NOMO-1 treated with DMSO at 0.1 percent for 48 hours (cell line): ENCODE results near the gene MEIS2.

Source experiments
- DNase-seq: peaks from one replicate; lab custom pipeline; 2025; ENCODE audit not compliant: unreplicated experiment; lab: John Stamatoyannopoulos, UW

Gene MEIS2

DNA sequence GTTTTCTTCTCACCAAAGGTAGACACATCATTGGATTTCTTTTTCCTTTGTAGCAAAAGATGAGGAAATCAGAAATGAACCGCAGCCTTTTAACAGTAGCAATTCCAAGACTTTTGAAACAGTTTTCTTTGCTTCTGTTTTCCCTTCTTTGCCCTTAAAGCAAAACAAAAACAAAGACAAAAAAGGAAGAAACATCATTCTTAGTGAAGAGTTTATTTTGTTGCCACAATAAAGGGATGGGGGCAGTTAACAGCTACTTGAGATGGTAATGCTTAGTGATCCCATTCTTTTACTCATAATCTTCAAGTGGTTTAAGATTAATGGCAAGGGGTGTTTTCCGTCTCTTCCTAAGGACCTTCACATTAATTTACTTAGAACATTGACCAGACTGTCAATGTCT lies 218.8 kb downstream of the MEIS2 start:
- no peak for DNase-seq

DNA sequence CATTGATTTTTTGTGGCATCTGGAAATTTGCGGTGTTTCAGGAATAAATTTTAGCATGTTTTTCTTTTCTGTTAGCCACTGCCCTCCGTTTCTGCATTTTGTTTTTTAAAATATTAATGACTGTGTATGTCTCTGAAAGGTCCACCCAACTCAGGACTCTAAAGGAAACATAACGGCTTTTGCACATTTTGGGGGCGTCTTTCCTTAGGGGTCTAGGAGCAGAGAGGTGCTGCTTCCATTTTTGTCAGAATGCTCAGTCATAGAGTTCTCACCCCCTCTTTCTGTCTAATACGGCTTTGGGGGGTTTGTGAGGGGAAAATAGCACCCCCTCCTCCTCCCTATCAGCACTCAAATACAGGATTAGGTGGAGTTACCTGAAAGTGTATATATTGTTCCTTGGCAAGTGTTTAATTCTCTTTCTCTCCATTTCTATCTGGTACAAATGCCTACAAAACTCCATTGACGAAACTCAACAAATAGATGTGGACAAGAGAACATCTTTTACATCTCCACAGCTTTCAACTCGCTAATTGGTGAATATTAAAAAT lies 219.4 kb downstream of the MEIS2 start:
- no peak for DNase-seq

DNA sequence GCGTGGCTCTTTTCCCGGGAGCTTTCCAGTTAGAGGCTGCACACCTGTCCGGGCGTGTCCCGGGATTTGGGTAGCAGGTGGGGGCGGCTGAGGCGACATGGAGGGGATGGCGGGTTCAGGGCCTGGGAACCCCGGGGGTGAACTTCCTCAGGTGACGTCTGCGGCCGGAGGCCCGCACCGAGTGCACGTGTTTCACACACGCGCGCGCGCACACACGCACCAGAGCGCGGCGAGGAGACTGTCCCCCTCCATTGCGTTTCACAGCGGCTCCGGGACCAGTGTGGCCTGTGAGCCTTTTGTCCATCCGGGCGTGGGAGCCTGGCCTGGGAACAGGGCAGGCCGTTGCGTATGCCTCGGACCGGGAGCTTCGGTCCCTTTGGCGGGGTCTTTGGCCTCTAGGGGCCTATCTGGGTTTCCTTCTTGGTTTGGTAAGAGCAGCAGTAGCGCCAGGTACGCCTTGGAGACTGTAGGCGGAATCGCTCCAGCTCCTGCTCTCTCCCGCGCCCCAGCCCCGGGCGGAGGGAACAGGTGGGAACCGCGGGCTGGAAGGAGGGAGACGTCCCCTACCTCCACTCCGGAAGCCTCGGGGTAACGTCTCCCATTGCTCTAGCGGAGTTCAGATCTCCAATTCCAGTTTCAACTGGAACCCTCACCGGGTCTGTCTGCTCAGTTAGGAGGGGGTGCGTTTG lies 220.0 kb downstream of the MEIS2 start:
- no peak for DNase-seq

DNA sequence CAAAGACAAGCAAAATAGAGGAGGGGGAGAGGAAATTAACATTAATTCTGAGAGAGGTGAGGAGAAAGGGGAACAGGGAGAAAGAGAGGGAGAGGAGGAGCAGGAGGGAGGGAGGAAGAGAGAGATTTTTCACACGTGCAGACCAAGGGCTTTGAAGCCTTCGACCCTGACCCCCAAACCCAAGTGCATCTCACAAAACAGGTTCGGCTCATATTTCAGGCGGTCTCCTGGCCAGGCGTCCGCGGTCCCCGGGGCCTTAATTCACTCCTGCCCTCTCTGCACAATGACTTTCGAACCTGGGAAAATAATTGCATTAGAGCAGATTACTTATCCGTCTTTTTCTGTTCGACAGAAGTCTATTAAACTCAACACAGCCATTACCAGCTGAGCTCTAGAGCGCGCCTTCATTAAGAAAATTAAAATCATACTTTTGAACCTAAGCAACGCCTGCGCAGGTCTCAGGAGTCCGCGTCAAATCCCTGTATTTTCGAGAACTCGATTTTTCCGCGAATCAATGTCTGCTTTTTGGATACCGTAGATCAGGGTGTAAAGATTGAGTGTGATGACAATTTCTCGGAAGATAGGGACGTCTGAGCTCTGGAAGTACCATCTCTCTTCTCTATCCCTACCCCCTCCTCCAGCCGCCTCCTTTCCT lies 220.7 kb downstream of the MEIS2 start:
- no peak for DNase-seq

DNA sequence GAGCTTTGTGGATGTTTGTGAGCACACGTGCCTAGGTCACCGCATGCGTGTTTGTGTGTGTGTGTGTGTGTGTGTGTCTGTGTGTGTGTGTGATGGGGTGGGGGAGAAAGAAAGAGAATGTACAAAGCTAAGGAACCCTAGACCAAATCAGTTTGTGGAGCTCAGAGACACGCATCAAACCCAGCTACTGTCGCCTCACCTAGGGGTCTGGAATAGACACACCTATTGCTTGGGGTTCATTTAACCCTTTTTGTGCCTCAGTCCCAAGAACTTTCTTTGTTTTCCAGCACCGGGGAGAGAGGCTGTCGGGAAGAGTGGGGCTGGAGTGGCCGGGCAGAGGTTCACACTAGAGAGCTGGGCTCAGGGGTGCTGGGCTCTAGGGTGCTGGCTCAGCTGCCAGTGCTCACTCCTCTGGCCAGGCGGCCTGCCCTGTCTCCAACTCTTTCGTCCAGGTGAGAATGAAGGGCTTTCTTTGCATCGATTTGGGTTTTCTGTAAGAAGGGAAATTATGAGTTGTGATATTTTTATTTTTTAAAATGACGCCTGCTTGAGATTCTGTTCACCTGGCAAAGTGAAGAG lies 221.6 kb downstream of the MEIS2 start:
- DNase-seq = no peak

DNA sequence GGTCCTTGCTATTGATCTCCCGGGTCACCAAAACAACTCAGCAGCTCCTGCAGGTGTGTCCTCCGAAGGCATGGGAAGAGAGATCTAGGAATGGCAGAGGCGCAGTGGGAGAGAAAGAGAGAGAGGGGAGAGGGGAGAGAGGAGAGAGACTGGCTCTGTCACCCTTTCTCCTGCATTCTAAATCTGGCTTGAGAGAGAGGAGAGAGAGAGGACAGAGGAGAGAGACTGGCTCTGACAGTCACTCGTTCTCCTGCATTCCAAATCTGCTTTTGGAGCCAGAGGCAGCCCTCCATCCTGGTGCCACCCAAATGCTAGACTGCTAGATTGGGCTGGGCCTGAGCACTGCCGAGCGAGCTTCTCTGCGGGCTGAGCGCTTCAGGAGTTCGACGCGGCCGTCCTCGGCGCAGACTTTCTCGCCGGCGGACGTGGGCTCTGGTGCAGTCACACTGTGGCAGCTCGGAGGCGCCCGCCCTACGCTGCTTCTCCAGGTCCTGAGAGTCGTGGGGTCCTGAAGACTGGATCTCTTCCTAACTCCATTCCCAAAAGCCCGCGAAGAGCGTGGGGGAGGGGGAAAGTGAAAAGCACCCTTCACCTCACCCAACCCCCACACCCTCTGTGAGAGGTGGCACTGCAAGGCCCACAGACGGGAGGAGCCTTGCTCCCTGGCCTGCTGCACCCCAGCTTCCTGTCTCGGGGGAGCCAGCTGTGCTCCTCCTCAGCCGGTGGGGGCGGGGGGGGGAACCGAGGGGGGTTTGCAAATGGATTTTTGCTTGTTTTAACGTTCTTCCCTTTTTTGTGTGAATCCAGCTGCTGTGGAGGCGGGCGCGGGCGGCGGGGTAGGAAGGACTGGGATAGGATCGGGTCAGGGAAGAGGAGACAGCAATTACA lies 222.3 kb downstream of the MEIS2 start:
- DNase-seq = no peak

DNA sequence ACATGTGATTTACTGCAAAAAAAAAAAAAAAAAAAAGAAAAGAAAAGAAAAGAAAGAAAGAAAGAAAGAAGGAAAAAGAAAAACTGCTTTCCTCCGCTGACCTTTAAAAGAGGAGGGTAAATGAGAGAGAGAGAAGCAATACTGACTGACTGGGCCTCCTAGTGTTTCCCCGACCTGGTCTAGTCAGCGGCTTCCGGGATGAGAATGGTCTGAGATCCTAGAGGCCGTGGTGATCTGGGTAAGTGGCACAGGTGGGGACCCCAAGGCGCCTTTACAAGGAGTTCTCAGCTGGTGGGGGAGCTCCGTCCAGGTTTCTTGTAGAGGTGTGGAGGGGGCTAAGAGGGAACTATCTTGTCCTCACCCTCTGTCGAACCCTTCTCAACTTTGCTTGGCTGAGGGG lies 223.1 kb downstream of the MEIS2 start:
- no peak for DNase-seq

DNA sequence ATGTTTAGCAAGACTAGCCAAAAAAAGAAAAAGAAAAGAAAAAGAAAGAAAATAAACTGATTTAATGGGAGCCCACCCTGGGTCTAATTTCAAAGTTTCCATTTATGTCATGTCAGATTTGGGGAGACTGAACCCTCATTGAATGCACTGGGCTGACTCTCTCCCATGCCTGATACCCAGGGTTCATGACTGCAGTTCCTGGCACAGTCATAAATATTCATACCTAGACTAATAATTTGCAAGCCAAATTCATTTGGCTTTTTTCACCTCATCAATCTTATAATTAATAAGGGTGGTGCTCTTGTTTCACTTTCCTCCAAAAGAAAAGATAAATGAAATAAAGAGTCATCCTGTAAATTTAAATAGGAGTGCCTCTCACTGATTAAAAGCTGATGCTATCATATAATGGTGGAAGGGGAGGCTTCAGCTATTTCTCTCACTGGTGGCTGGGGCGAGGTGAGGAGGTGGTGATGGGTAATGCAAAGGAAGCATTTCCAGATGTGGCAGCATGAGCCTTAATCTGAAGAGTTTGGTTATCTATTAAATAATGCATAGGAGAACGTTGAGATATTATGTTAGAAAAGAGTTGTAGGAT lies 224.5 kb downstream of the MEIS2 start:
- no peak for DNase-seq

DNA sequence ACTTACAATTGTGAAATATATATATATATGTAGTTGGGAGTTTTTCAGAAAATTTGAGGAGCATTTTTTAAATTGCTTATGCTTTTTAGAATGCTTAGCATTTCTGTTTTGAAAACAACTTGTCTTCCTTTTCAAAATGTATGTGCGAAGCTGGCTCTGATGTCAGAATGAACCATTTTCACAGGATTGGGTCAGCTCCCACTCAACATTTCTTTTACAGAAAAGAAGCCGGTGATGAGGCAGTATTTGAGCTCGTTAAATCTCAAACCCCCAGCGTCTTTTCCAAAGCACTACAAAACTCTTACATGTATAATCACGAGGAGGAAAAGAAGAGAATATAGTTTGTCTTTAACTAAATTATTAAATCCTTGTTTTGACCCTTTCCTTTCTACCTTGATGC lies 225.4 kb downstream of the MEIS2 start:
- DNase-seq = no peak

DNA sequence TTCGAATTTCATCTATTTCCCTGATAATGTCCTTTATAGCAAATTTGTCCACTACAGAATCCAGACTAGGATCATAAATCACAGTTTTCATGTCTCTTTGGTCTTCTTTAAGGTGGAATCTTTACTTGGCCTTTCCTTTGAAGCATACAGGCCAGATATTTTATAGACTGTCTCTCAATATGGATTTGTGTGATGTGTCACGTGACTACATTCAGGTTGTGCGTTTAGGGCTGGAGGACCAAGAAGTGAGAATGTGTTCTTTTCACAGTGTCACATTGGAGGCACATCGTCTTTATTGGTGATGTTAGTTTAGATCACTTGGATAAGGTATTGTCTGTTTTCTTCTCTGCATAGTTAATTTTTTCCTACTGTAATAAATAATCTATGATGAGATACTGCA lies 232.9 kb downstream of the MEIS2 start:
- DNase-seq = no peak

- DNase-seq = no peak
These were observed 233.5 kb downstream of the MEIS2 start for GRCh38 chr15:36866896-36867295.

DNA sequence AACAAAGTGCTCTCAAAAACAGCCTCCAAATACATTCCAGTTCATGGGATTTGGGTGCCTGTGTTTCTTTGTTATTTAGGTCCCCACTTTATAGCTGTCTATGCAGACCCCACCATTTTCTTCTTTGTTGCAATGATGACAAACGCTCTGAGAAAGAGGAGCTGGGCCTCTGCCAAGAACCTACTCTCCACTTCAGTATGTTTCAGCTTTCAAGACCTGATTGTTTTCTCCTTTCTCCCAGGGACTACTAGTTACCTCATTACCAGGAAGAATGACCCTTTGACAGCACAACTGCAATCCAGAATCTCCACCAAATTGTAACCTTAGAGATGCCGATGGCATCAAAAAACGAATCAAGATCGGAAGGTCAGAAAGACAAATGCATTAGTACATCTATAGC lies 236.8 kb downstream of the MEIS2 start:
- no peak for DNase-seq

GRCh38 chr15:36860792-36861191 lies 239.6 kb downstream of the MEIS2 start:
- DNase-seq = no peak

- no peak for DNase-seq
These were observed 241.9 kb downstream of the MEIS2 start for GRCh38 chr15:36858423-36858822.

DNA sequence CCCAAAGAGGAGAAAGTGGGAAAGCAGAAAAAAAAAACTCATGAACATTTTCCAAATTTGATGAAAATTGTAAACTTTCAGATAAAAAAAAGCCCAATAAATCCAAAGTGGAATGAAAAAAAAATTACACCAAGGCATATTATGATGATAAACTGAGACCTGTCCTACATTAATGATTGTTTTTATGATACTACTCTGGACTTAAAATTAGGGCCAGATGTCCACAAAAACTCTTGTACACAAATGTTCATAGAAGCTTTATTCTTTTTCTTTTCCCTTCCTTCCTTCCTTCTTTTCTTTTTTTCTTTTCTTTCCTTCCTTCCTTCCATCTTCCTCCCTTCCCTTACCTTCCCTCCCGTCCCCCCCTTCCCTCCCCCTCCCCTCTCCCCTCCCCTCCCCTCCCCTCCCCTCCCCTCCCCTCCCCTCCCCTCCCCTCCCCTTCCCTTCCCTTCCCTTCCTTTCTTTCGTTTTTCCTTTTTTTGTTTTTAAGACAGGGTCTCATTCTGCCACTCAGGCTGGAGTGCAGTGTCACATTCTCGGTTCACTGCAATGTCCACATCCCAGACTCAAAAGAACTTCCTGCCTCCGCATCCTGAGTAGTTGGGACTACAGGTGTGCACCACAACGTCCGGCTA lies 243.9 kb downstream of the MEIS2 start:
- no peak for DNase-seq

GRCh38 chr15:36850864-36851263 lies 249.5 kb downstream of the MEIS2 start:
- no peak for DNase-seq

GRCh38 chr15:36845270-36845669 lies 255.1 kb downstream of the MEIS2 start:
- no peak for DNase-seq

GRCh38 chr15:36844534-36844998 lies 255.8 kb downstream of the MEIS2 start:
- DNase-seq = no peak

DNA sequence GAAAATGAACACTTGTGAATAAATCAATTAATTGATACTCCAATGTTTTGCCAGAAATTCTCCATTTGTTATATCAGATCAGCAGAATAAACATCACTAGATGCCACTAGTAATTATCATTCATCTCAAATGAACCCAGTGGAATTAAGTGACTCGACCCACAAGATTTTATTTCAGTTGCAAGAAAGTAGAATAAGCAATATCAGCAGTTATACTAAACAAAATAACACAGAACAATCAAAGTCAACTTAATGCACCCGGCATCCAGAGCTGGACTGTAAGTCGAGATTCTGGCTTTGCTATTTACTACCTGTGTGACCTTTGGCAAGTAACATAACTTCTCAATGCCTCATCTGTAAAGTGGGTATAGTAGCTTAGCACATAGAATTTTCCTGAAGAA lies 256.5 kb downstream of the MEIS2 start:
- DNase-seq = no peak

DNA sequence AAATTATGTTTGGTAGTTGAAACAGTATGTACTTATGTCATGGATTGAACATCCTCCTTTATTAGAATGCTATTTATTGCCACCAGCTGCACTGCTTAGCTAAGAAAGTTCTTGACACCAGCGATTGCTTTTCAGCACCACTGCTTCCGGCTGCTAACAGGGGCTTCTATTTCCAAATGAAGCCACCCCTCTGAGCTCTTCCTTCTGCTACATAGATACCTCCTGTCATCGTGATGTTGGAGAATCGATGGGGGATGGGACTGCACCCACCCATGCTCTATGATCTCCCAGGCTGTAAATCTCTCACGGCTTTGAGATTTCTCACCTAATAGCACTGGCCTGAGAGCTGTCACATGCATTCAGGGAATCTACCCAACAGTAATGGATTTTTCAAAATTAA lies 259.2 kb downstream of the MEIS2 start:
- no peak for DNase-seq
